Measurements from ENCODE around the gene GPR171. TPM values are rescaled to one million over a fixed set of nuclear protein-coding genes. Genes with fewer than 3 reads are reported as not detected.
A peak's percentile ranks its signal among the peaks of the same experiment; 100 is the strongest.

The GPR171 gene
- total and polyA plus RNA-seq, 2 of the 13 experiments (the other 11 are each of a cell fraction or from before 2014, with no cell fraction given), result not detected

- FAIRE-seq (peak; percentile 47), ATAC-seq (peak; percentile 57; the same call in 1 of the 3 replicates), DNase-seq (ENCODE audit: low spot score) (peak; percentile 15)
- Histone ChIP-seq H3K4me3 (replicated peaks in 1 of 3; ENCODE audit: insufficient read depth in 1 of 3, low read depth in 2 of 3, low read length in 3 of 3) (no peak overlapping the region), H3K27ac (ENCODE audit: extremely low read length, insufficient read depth, low read length) (no peak overlapping the region), H3K9ac (ENCODE audit: insufficient read depth, low read depth, low read length) (no peak overlapping the region), H4K20me1 (ENCODE audit: insufficient read depth, low read length) (no peaks in the 10 kb centered on the region), H3K79me2 (ENCODE audit: insufficient read depth, low read length) (no peaks in the 10 kb centered on the region), H3K4me2 (ENCODE audit: low read depth, low read length) (no peak overlapping the region), H3K4me1 (ENCODE audit: insufficient read depth, low read length) (peaks cover 22% of the 10 kb centered on the region), H2AFZ (ENCODE audit: low read length) (no peak overlapping the region), H3K36me3 (replicated peaks in 1 of 2; ENCODE audit: control insufficient read depth in 1 of 2, insufficient read depth in 2 of 2, low read length in 2 of 2) (no peaks in the 10 kb centered on the region), H3K9me3 (ENCODE audit: low read length) (no peaks in the 10 kb centered on the region), H3K27me3 (ENCODE audit: control insufficient read depth in 1 of 2, insufficient read depth in 2 of 2, low read length in 2 of 2) (0 out of 5 replicates have a peak, but pooled peaks cover 0 to 1% of the 10 kb centered on the region in 2 experiments)
- ChIA-PET CTCF (ENCODE audit: low intra/inter-chr PET ratio, low total read pairs) (interaction anchor here (0.7 to 6.1 kb wide), 2 partner anchors 113 to 117 kb away, joined by 3 to 130 read pairs; no protein-coding TSS in a partner anchor), POLR2A (no interaction called here)
- TF ChIP-seq CTCF (CRISPR knock-in tag; IDR thresholded peaks at IDR 0.05) (peak; percentile 56), ZNF543 (CRISPR knock-in tag; IDR thresholded peaks at IDR 0.05) (no peak), SSRP1 (CRISPR knock-in tag; IDR thresholded peaks at IDR 0.05) (no peak), KDM4B (CRISPR knock-in tag; IDR thresholded peaks at IDR 0.05) (no peak), ZBTB8A (CRISPR knock-in tag; IDR thresholded peaks at IDR 0.05; ENCODE audit: borderline replicate concordance, low read depth) (no peak), TBP (CRISPR knock-in tag; IDR thresholded peaks at IDR 0.05) (no peak), FOXJ3 (CRISPR knock-in tag; IDR thresholded peaks at IDR 0.05; ENCODE audit: borderline replicate concordance) (no peak), ZNF383 (CRISPR knock-in tag; IDR thresholded peaks at IDR 0.05; ENCODE audit: borderline replicate concordance) (no peak), GATA4 (IDR thresholded peaks at IDR 0.05; ENCODE audit: borderline replicate concordance, low read depth) (no peak), ZNF253 (CRISPR knock-in tag; IDR thresholded peaks at IDR 0.05; ENCODE audit: borderline replicate concordance) (no peak), RAD21 (CRISPR knock-in tag; IDR thresholded peaks at IDR 0.05) (peak; percentile 42; the same call in 1 of the 2 replicates), EP300 (IDR thresholded peaks at IDR 0.05; ENCODE audit: low read depth in 2 of 2, low read length in 2 of 2) (no peak), EP300 (CRISPR knock-in tag; IDR thresholded peaks at IDR 0.05; ENCODE audit: borderline replicate concordance) (no peak), STAG1 (CRISPR knock-in tag; IDR thresholded peaks at IDR 0.05) (peak; percentile 71), SMC3 (IDR thresholded peaks at IDR 0.05; ENCODE audit: low read length) (peak; percentile 52)
- TF ChIP-seq, protein P1, sequence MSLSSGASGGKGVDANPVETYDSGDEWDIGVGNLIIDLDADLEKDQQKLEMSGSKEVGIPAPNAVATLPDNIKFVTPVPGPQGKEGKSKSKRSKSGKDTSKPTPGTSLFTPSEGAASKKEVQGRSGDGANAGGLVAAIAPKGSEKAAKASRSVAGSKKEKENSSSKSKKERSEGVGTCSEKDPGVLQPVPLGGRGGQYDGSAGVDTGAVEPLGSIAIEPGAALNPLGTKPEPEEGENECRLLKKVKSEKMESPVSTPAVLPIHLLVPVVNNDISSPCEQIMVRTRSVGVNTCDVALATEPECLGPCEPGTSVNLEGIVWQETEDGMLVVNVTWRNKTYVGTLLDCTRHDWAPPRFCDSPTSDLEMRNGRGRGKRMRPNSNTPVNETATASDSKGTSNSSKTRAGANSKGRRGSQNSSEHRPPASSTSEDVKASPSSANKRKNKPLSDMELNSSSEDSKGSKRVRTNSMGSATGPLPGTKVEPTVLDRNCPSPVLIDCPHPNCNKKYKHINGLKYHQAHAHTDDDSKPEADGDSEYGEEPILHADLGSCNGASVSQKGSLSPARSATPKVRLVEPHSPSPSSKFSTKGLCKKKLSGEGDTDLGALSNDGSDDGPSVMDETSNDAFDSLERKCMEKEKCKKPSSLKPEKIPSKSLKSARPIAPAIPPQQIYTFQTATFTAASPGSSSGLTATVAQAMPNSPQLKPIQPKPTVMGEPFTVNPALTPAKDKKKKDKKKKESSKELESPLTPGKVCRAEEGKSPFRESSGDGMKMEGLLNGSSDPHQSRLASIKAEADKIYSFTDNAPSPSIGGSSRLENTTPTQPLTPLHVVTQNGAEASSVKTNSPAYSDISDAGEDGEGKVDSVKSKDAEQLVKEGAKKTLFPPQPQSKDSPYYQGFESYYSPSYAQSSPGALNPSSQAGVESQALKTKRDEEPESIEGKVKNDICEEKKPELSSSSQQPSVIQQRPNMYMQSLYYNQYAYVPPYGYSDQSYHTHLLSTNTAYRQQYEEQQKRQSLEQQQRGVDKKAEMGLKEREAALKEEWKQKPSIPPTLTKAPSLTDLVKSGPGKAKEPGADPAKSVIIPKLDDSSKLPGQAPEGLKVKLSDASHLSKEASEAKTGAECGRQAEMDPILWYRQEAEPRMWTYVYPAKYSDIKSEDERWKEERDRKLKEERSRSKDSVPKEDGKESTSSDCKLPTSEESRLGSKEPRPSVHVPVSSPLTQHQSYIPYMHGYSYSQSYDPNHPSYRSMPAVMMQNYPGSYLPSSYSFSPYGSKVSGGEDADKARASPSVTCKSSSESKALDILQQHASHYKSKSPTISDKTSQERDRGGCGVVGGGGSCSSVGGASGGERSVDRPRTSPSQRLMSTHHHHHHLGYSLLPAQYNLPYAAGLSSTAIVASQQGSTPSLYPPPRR (CRISPR knock-in tag; IDR thresholded peaks at IDR 0.05; ENCODE audit: borderline replicate concordance), result no peak
- TF ChIP-seq, protein P2, sequence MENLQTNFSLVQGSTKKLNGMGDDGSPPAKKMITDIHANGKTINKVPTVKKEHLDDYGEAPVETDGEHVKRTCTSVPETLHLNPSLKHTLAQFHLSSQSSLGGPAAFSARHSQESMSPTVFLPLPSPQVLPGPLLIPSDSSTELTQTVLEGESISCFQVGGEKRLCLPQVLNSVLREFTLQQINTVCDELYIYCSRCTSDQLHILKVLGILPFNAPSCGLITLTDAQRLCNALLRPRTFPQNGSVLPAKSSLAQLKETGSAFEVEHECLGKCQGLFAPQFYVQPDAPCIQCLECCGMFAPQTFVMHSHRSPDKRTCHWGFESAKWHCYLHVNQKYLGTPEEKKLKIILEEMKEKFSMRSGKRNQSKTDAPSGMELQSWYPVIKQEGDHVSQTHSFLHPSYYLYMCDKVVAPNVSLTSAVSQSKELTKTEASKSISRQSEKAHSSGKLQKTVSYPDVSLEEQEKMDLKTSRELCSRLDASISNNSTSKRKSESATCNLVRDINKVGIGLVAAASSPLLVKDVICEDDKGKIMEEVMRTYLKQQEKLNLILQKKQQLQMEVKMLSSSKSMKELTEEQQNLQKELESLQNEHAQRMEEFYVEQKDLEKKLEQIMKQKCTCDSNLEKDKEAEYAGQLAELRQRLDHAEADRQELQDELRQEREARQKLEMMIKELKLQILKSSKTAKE (CRISPR knock-in tag; IDR thresholded peaks at IDR 0.05; ENCODE audit: borderline replicate concordance), result no peak
- WGBS (ENCODE audit: low lambda C conversion rate), result 27% methylated on average over 3 of the region's 3 CpGs
- in situ Hi-C loops (cut with HindIII; ENCODE audit: extremely low pct_ligation_motif_present, low pct_unique_long_range_greater_than_20kb), result loop anchor here (5.0 kb wide), 1 partner anchor 116 kb away; no protein-coding TSS in a partner anchor
- intact Hi-C loops (cut with micrococcal nuclease; ENCODE audit: unreplicated experiment), result loop anchor here (1.0 to 5.0 kb wide), 3 partner anchors 46 to 751 kb away; no protein-coding TSS in a partner anchor
- no TSS peak for BruUV-seq (replicated peaks)
These were observed 36.9 kb downstream of the GPR171 start for GRCh38 chr3:151166161-151166560.

All from HepG2 (cell line).